ENCODE data around the gene GNAQ.
A peak's percentile ranks its signal among the peaks of the same experiment; 100 is the strongest.

Gene GNAQ

GRCh38 chr9:77898864-77899263 lies 132.7 kb downstream of the GNAQ start:
- ChIA-PET CTCF (interaction anchor here (1.1 to 2.3 kb wide), 3 partner anchors 9 to 78 kb away, joined by 3 to 7 read pairs (median 3); no protein-coding TSS in a partner anchor), POLR2A (no interaction called here)
- TF ChIP-seq CTCF (IDR thresholded peaks at IDR 0.05; ENCODE audit: insufficient read depth, low read length, missing control alignments) = no peak
- no peak for DNase-seq (ENCODE audit: low read depth, low spot score)
- H3K4me3 ChIP-seq (ENCODE audit: low read depth, low read length) = no peak overlapping the region

- ChIA-PET POLR2A (no interaction called here), CTCF (interaction anchor here (0.7 to 2.3 kb wide), 7 partner anchors 9 to 138 kb away, joined by 3 to 8 read pairs (median 3); no protein-coding TSS in a partner anchor)
- DNase-seq (ENCODE audit: low read depth, low spot score) = no peak
- H3K4me3 ChIP-seq (ENCODE audit: low read depth, low read length) = no peak overlapping the region
- TF ChIP-seq CTCF (IDR thresholded peaks at IDR 0.05; ENCODE audit: insufficient read depth, low read length, missing control alignments) = peak; percentile 7
Observed at GRCh38 chr9:77896938-77897667, 134.5 kb downstream of the GNAQ start.

- H3K4me3 ChIP-seq (ENCODE audit: low read depth, low read length) = no peak overlapping the region
- no peak for TF ChIP-seq CTCF (IDR thresholded peaks at IDR 0.05; ENCODE audit: insufficient read depth, low read length, missing control alignments)
- ChIA-PET POLR2A (no interaction called here), CTCF (interaction anchor here (0.7 to 2.3 kb wide), 7 partner anchors 8 to 139 kb away, joined by 3 to 8 read pairs (median 3); no protein-coding TSS in a partner anchor)
- no peak for DNase-seq (ENCODE audit: low read depth, low spot score)
Observed at GRCh38 chr9:77896269-77896937, 135.2 kb downstream of the GNAQ start.

GRCh38 chr9:77893706-77894105 lies 137.9 kb downstream of the GNAQ start:
- ChIA-PET POLR2A (no interaction called here), CTCF (interaction anchor here (0.9 to 1.7 kb wide), 3 partner anchors 9 to 141 kb away, joined by 3 to 4 read pairs (median 3); no protein-coding TSS in a partner anchor)
- H3K4me3 ChIP-seq (ENCODE audit: low read depth, low read length) = no peak overlapping the region
- TF ChIP-seq CTCF (IDR thresholded peaks at IDR 0.05; ENCODE audit: insufficient read depth, low read length, missing control alignments) = no peak
- no peak for DNase-seq (ENCODE audit: low read depth, low spot score)

- no peak for TF ChIP-seq CTCF (IDR thresholded peaks at IDR 0.05; ENCODE audit: insufficient read depth, low read length, missing control alignments)
- DNase-seq (ENCODE audit: low read depth, low spot score) = no peak
- no peak overlapping the region for H3K4me3 ChIP-seq (ENCODE audit: low read depth, low read length)
- ChIA-PET CTCF (interaction anchor here (0.9 to 1.7 kb wide), 3 partner anchors 8 to 142 kb away, joined by 3 to 4 read pairs (median 3); no protein-coding TSS in a partner anchor), POLR2A (no interaction called here)
Observed at GRCh38 chr9:77892955-77893514, 138.6 kb downstream of the GNAQ start.

- ChIA-PET POLR2A (no interaction called here), CTCF (interaction anchor here (1.7 kb wide), 1 partner anchor 143 kb away, joined by 4 read pairs; no protein-coding TSS in a partner anchor)
- no peak for TF ChIP-seq CTCF (IDR thresholded peaks at IDR 0.05; ENCODE audit: insufficient read depth, low read length, missing control alignments)
- DNase-seq (ENCODE audit: low read depth, low spot score) = no peak
- H3K4me3 ChIP-seq (ENCODE audit: low read depth, low read length) = no peak overlapping the region
Observed at GRCh38 chr9:77892171-77892570, 139.4 kb downstream of the GNAQ start.

Measured in AG04449 (cell line).